HG03139 (cell line): ENCODE results near the gene SEMA4G.

Experiments used
- ATAC-seq: cut with Tn5 transposase; IDR thresholded peaks from one replicate; pipeline ENCODE4 v1.9.1; 2021; ENCODE audit not compliant: unreplicated experiment

The SEMA4G gene, protein sequence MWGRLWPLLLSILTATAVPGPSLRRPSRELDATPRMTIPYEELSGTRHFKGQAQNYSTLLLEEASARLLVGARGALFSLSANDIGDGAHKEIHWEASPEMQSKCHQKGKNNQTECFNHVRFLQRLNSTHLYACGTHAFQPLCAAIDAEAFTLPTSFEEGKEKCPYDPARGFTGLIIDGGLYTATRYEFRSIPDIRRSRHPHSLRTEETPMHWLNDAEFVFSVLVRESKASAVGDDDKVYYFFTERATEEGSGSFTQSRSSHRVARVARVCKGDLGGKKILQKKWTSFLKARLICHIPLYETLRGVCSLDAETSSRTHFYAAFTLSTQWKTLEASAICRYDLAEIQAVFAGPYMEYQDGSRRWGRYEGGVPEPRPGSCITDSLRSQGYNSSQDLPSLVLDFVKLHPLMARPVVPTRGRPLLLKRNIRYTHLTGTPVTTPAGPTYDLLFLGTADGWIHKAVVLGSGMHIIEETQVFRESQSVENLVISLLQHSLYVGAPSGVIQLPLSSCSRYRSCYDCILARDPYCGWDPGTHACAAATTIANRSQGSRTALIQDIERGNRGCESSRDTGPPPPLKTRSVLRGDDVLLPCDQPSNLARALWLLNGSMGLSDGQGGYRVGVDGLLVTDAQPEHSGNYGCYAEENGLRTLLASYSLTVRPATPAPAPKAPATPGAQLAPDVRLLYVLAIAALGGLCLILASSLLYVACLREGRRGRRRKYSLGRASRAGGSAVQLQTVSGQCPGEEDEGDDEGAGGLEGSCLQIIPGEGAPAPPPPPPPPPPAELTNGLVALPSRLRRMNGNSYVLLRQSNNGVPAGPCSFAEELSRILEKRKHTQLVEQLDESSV

DNA sequence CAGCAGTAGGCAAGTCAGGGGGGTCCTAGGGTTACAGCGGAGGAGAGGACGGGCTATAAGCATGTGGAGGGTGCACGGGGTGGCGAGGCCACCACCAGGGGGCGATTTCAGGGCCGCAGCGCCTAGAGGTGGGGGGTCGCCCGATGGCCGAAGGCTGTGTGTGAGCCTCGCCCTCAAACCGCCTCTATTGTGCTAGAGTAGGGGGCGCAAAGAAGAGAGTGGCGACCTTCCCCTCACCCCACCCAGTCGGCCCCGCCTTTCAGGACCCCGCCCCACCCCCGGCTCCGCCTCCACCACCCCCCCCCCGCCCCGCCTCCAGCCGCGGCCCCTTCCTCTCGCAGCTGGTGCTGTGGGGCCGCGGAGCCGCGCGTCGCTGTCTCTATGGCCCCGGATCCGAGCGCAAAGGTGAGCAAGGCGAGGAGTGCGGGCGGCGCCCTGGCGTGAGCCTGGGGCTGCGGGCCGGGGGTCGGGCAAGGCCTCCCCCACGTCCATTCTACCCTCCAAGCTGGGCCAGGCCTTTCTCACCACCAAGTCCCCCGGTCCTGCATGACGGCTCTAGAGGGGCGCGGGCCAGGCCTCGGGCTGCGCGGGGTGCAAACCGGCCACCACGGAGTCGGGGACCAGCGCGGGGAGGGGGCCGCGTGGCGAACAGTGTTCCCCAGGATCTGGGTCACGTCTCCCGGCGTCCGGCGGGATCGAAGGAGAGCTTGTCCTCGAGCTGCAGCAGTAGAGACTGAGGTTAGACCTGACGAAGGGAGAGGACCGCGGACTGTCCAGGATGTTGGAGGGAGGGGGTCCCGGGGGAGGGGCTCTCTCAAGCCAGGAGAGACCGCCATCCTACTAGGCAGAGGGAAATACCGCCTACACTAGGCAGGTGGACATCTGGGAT, at the start of gene SEMA4G:
Gene SEMA4G, plus strand, starts transcription at position 318 of the 889 bp plus-strand sequence. CDS start 3,409 bp downstream, outside the sequence.
- ATAC-seq: no peak

GRCh38 chr10:100923580-100923979, 45.7 kb upstream of the SEMA4G start:
- ATAC-seq: no peak

DNA sequence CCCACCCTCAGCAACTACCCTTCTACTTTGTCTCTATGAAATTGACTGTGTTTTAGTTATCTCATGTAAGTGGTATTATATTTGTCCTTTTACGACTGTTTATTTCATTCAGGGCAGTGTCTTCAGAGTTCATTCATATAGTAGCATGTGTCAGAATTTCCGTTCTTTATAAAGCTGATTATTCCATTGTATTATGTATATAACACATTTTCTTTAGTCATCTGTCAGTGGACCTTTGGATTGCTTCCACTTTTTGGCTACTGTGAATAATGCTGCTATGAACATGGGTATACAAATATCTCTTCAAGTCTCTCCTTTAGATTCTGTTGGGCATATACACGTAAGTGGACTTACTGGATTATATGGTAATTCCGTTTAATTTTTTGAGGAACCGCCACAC, 42.0 kb upstream of the SEMA4G start:
- no peak for ATAC-seq

GRCh38 chr10:100928039-100928438, 41.3 kb upstream of the SEMA4G start:
- no peak for ATAC-seq

DNA sequence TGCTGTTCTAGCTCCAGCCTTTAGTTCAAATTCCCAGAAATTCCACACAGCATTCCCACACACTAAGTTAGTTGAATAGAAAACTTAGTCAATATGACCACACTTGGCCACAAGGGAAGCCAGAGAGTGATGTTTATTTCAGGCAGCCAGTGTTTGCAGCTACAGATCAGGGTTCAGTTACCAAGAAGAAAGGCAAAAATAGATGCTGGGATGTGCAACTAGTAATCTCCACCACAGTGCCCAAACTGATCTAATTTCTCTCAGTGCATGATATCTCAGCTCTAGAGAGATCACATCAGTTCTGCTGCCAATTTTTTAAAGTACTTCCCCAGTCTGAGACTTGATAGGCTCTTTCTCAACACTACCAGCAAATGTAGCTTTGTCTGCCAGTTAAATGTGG, 38.9 kb upstream of the SEMA4G start:
- no peak for ATAC-seq

GRCh38 chr10:100934084-100934659, 35.1 kb upstream of the SEMA4G start:
- ATAC-seq: no peak

- ATAC-seq: no peak
Measured at GRCh38 chr10:100939763-100940344, 29.4 kb upstream of the SEMA4G start.

DNA sequence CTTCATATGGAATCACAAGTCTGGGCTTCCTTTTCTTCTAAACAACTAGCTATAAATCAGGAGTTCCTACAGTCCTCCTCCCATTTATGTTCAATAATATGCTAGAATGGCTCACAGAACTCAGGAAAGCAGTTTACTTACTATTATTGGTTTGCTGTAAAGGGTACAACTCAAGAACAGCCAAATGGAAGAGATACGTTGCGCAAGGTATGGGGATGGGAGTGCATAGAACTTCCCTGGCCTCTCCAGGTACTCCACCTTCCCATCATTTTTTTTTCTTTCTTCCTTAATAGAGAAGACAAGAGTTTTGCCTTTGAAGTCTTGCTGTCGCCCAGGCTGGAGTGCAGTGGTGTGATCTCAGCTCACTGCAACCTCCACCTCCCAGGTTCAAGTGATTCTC, 27.1 kb upstream of the SEMA4G start:
- no peak for ATAC-seq

GRCh38 chr10:100943508-100943907, 25.8 kb upstream of the SEMA4G start:
- ATAC-seq: no peak

DNA sequence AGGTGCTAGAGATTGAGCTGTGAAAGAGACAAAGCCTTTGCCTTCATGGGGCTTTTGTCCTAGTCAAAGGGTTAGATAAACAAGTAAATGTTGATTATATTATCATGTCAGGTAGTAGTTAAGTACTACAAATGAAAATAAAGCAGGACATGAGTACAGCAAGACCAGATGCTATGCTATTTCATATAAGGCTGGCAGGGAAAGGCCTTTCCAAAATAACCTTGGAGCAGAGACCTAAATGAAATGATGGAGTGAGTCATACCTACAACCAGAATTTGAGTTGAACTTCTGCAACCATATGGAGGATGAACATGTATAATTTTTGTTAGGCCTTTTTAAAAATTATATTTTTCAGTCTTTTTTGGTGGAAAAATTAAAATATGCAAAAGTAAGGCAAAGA, 23.6 kb upstream of the SEMA4G start:
- no peak for ATAC-seq

- ATAC-seq: no peak
Measured at GRCh38 chr10:100948916-100949315, 20.4 kb upstream of the SEMA4G start.

- no peak for ATAC-seq
Measured at GRCh38 chr10:100960251-100960650, 9.1 kb upstream of the SEMA4G start.

DNA sequence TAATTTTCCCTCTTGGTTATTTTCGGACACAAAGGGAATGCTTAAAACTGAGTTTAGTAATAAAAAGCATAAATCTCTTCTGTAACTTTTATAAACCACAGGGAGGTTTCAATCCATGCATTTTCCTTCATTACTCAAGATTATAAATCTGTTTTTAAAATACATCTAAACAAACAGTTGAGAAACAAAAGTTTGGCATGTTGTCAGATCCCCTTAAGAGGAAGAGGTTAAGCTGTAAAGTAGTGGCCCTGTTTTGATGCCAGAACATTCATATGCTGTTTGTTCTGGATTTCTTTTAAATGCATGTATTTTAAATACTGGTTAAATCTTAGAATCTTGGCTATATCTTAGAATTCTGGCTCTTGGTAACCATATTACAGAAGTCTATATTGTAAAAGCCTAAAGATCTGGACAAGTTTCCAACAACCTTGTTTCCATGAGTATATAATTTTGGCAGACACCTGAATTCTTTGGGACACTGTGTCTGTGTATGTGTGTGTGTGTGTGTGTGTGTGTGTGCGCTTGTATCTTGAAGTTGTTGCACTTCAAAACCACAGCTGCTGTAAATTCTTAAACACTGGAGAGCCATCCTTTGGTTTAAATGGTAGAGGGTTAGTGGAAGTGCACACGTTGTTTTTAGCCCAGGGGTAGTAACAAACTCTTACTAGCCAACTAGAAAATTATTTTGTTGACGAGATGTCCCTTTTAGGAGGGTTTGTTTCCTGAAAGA, 6.8 kb upstream of the SEMA4G start:
- ATAC-seq: no peak

GRCh38 chr10:100963826-100964225, 5.5 kb upstream of the SEMA4G start:
- no peak for ATAC-seq

DNA sequence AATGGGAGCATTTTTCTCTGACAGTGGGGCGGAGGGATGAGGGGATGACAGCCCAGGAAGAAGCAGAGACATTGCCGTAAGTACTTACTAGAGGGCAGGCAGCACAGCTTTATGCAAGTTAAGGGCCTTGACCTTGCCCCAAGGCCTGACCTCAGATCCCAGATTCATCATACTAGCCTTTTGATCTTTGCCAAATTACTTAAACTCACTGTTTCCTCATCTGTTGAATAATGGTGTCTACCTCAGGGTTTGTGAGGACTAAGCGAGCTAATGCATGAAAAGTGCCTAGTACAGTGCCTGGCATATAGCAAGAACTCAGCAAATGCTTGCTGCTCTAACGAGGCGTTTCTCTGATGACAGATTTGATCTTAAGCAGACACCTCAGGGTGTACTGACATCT, 3.5 kb upstream of the SEMA4G start:
- no peak for ATAC-seq

GRCh38 chr10:100966887-100967286, 2.4 kb upstream of the SEMA4G start:
- ATAC-seq: no peak

- no peak for ATAC-seq
Measured at GRCh38 chr10:100967332-100967731, 2.0 kb upstream of the SEMA4G start.

DNA sequence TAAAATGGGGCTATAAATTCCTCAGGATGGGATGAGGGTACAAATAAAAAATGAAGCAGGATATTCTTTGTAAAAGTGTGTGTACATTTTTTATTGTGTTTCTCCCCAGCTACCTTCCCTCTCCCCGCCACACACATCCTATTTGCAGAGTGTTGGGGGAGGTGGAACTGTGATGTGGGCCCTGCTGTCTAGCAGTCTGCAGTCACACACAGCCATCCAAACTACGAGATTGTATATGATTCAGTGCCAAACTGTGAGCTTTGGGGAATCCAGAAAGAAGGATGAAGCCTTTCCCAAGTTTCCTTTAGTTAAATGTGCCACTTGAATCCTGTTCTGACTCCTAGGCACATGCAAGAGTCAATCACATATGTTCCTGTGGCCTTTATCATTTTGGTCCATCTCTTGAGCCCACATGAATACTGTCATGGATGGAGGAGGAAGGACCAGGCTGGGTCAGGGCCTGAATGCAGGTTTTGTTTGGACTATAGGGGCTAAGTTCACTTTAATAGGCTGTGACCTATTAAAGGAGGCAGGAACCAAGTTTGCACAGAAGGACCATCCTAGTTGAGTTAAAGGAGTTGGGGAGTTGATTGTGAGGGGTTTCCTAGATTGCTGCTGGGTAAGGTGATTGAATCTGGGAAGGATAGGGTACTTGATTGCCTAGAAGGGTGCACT, 1.1 kb upstream of the SEMA4G start:
- ATAC-seq: no peak

DNA sequence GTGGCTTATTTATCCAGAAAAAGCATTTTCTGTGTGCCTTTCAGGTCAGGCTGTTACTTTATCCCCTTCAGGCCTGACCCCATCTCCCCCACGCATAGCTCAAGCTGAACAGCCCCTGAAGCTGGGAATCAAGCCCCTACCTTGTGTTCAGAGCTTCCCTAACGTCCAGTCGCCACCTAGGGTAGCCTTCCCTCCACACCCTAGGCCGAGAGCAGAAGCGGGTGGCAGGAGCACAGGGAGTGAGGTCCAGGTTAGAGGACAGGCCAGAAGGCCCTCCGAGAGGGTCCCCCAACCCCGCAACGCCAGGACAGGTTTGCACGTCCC, 479 bp upstream of the SEMA4G start:
- ATAC-seq: no peak
